Ishikawa (cell line): ENCODE results near the gene SPATA46.

Source experiments
- CEBPB ChIP-seq: IDR thresholded peaks from 2 replicates; pipeline ENCODE4 v1.6.1; 2012
- CREB1 ChIP-seq: IDR thresholded peaks from 2 replicates; pipeline ENCODE4 v1.6.1; 2012; ENCODE audit warnings: low read depth
- EGR1 ChIP-seq: IDR thresholded peaks from 2 replicates; pipeline ENCODE4 v1.6.1; 2012
- EP300 ChIP-seq: IDR thresholded peaks from 2 replicates; pipeline ENCODE4 v1.6.1; 2012; ENCODE audit warnings: borderline replicate concordance
- FOXM1 ChIP-seq: IDR thresholded peaks from 2 replicates; pipeline ENCODE4 v1.6.1; 2012; ENCODE audit warnings: low read depth, borderline replicate concordance
- MAX ChIP-seq: IDR thresholded peaks from 2 replicates; pipeline ENCODE4 v1.6.1; 2012
- NFIC ChIP-seq: IDR thresholded peaks from 2 replicates; pipeline ENCODE4 v1.6.1; 2012
- RAD21 ChIP-seq: IDR thresholded peaks from 2 replicates; pipeline ENCODE4 v1.6.1; 2012; ENCODE audit warnings: low read depth
- REST ChIP-seq: IDR thresholded peaks from 2 replicates; pipeline ENCODE4 v1.6.1; 2012; ENCODE audit warnings: low read depth, mild to moderate bottlenecking
- TAF1 ChIP-seq: IDR thresholded peaks from 2 replicates; pipeline ENCODE4 v1.6.1; 2012; ENCODE audit warnings: low read depth, mild to moderate bottlenecking
- TCF12 ChIP-seq: IDR thresholded peaks from 2 replicates; pipeline ENCODE4 v1.6.1; 2012; ENCODE audit warnings: low read depth
- TEAD4 ChIP-seq: IDR thresholded peaks from 2 replicates; pipeline ENCODE4 v1.6.1; 2012
- USF1 ChIP-seq: IDR thresholded peaks from 2 replicates; pipeline ENCODE4 v1.6.1; 2012
- YY1 ChIP-seq: IDR thresholded peaks from 2 replicates; pipeline ENCODE4 v1.6.1; 2012; ENCODE audit warnings: low read depth
- ZBTB7A ChIP-seq: IDR thresholded peaks from 2 replicates; pipeline ENCODE4 v1.6.1; 2012; ENCODE audit warnings: low read depth

SPATA46 gene

GRCh38 chr1:162398999-162399580, 22.4 kb upstream of the SPATA46 start:
- no peak for TF ChIP-seq NFIC
- no peak for TF ChIP-seq RAD21
- no peak for TF ChIP-seq YY1
- TF ChIP-seq TCF12, result no peak
- TF ChIP-seq USF1, result no peak
- no peak for TF ChIP-seq TEAD4
- TF ChIP-seq REST, result no peak
- no peak for TF ChIP-seq MAX
- no peak for TF ChIP-seq EGR1

GRCh38 chr1:162397943-162398560, 21.4 kb upstream of the SPATA46 start:
- no peak for TF ChIP-seq ZBTB7A

- TF ChIP-seq RAD21 (peak; percentile 26; the same call in 1 of the 2 replicates), CEBPB (no peak), CREB1 (no peak)
Measured at GRCh38 chr1:162397039-162397448, 20.4 kb upstream of the SPATA46 start.

GRCh38 chr1:162396201-162396906, 19.7 kb upstream of the SPATA46 start:
- TF ChIP-seq CEBPB (no peak), NFIC (no peak), FOXM1 (no peak), TCF12 (no peak), EP300 (no peak), MAX (no peak), USF1 (no peak)

GRCh38 chr1:162391790-162392563, 15.3 kb upstream of the SPATA46 start:
- no peak for TF ChIP-seq YY1
- TF ChIP-seq ZBTB7A, result no peak
- no peak for TF ChIP-seq EP300
- TF ChIP-seq EGR1, result no peak
- peak; percentile 88 for TF ChIP-seq RAD21

- TF ChIP-seq TAF1 (no peak), REST (no peak), CEBPB (no peak), ZBTB7A (no peak), TCF12 (no peak), NFIC (no peak), TEAD4 (no peak), RAD21 (no peak), FOXM1 (no peak), EP300 (no peak), EGR1 (no peak), YY1 (no peak), CREB1 (no peak), MAX (no peak), USF1 (no peak)
Measured at GRCh38 chr1:162390396-162391185, 13.9 kb upstream of the SPATA46 start.
